ENCODE results near the gene SUSD5. TPM values are rescaled to one million over a fixed set of nuclear protein-coding genes. Genes with fewer than 3 reads are reported as not detected.

SUSD5 gene
- total and polyA plus RNA-seq, 2 donors from 2014 or later: 1.2 to 13.8 TPM

DNA sequence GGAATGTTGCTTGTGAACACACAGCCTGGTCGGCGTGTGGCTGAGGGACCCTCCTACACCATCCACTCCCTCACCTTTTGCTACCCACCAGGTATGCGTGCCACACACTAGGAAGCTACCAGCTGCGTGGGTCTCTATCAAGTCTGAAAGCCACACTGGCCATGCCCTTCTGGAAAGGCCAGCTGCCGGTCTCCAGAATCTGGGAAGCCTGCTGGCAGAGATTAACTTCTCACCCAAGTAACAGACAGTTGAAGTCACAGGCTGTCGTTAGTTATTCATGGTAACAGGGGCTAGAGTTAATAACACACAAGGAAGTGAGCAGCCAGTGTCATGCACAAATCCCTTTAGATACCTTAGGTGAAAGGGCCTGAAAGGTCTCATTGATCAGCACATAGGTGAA lies 48.1 kb downstream of the SUSD5 start:
- intact Hi-C loops (cut with DNase I): no loop called here
- TF ChIP-seq, protein P1, sequence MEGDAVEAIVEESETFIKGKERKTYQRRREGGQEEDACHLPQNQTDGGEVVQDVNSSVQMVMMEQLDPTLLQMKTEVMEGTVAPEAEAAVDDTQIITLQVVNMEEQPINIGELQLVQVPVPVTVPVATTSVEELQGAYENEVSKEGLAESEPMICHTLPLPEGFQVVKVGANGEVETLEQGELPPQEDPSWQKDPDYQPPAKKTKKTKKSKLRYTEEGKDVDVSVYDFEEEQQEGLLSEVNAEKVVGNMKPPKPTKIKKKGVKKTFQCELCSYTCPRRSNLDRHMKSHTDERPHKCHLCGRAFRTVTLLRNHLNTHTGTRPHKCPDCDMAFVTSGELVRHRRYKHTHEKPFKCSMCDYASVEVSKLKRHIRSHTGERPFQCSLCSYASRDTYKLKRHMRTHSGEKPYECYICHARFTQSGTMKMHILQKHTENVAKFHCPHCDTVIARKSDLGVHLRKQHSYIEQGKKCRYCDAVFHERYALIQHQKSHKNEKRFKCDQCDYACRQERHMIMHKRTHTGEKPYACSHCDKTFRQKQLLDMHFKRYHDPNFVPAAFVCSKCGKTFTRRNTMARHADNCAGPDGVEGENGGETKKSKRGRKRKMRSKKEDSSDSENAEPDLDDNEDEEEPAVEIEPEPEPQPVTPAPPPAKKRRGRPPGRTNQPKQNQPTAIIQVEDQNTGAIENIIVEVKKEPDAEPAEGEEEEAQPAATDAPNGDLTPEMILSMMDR (IDR thresholded peaks at IDR 0.05; ENCODE audit: borderline replicate concordance, extremely low read depth, insufficient read depth): no peak
- no peak for FAIRE-seq

DNA sequence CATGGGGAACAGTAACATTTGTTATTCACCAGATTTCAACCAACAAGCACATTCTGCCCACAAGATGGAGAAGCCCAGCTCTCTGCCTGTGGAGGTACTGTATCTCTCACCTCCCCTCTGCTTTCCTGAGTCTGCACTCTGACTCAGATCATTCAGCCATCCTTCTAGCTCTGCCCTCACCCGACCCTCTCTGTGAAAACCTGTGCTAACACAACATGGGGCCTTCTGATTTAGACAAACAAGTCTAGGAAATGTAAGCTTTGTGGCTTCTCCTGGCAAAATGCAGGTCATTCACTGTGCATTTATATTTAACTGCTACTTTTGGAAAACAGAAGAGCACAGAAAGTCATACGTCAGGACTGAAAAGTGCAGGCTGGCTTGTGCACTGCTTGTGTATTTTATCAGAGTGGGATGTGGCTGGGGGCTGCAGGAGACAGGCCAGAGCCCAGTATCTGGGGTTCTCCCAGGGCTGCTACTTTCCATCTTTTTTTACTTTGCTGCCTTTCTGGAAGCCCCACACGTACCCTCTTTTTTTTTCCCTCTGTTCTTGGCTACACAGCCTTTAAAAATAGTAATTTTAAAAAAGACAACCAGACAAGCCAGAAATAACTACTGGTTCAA lies 50.8 kb downstream of the SUSD5 start:
- H3K27ac ChIP-seq (ENCODE audit: low read depth in 2 of 2, low read length in 2 of 2): no peak overlapping the region
- intact Hi-C loops (cut with DNase I): no loop called here
- no peaks in the 10 kb centered on the region for H3K27me3 ChIP-seq (ENCODE audit: control insufficient read depth, insufficient read depth, low read length)
- DNase-seq (no peak), FAIRE-seq (no peak)
- H3K9ac ChIP-seq (ENCODE audit: low read length in 3 of 3): no peak overlapping the region
- H3K4me3 ChIP-seq (ENCODE audit: low read length in 3 of 3): no peak overlapping the region
- H3K36me3 ChIP-seq (ENCODE audit: control insufficient read depth in 2 of 3, insufficient read depth in 3 of 3, low read length in 3 of 3): no peaks in the 10 kb centered on the region
- TF ChIP-seq, protein P1 (IDR thresholded peaks at IDR 0.05; ENCODE audit: borderline replicate concordance, extremely low read depth, insufficient read depth): no peak
- H3K9me3 ChIP-seq (ENCODE audit: control insufficient read depth in 2 of 3, insufficient read depth in 1 of 3, low read length in 3 of 3): no peaks in the 10 kb centered on the region
- H3K4me1 ChIP-seq (ENCODE audit: control insufficient read depth in 2 of 3, insufficient read depth in 2 of 3, low read depth in 1 of 3, low read length in 3 of 3): no peaks in the 10 kb centered on the region

More for the DNA sequence above, 48.1 kb downstream of the SUSD5 start:
- Histone ChIP-seq H3K27ac (ENCODE audit: low read depth in 2 of 2, low read length in 2 of 2) (no peak overlapping the region), H3K36me3 (ENCODE audit: control insufficient read depth in 2 of 3, insufficient read depth in 3 of 3, low read length in 3 of 3) (no peaks in the 10 kb centered on the region), H3K9ac (ENCODE audit: low read length in 3 of 3) (no peak overlapping the region), H3K4me1 (ENCODE audit: control insufficient read depth in 2 of 3, insufficient read depth in 2 of 3, low read depth in 1 of 3, low read length in 3 of 3) (no peaks in the 10 kb centered on the region), H3K9me3 (ENCODE audit: control insufficient read depth in 2 of 3, insufficient read depth in 1 of 3, low read length in 3 of 3) (no peaks in the 10 kb centered on the region), H3K27me3 (ENCODE audit: control insufficient read depth, insufficient read depth, low read length) (no peaks in the 10 kb centered on the region), H3K4me3 (ENCODE audit: low read length in 3 of 3) (no peak overlapping the region)
- no peak for DNase-seq

DNA sequence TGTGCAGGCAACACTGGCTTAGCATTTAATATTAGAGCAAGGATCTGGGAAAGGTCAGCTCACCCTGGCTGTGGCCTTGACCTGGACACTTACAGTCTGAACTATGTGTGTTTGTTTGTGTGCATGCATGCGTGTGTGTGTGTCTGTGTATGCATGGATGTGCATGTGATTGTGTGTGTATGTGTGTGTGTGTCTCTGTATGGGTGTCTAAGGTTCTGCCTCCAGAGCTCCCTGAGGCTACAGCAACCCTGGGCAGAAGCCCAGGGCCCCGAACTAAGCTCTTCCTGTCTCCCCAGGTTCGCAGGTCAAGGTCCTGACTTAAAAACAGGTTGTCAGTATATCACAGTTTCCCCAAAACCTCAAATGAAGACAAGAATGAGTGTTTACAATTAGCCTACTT lies 51.3 kb downstream of the SUSD5 start:
- no peak overlapping the region for H3K4me3 ChIP-seq (ENCODE audit: low read length in 3 of 3)
- no peaks in the 10 kb centered on the region for H3K9me3 ChIP-seq (ENCODE audit: control insufficient read depth in 2 of 3, insufficient read depth in 1 of 3, low read length in 3 of 3)
- intact Hi-C loops (cut with DNase I): no loop called here
- H3K27me3 ChIP-seq (ENCODE audit: control insufficient read depth, insufficient read depth, low read length): no peaks in the 10 kb centered on the region
- TF ChIP-seq, protein P1 (IDR thresholded peaks at IDR 0.05; ENCODE audit: borderline replicate concordance, extremely low read depth, insufficient read depth): no peak
- DNase-seq (no peak), FAIRE-seq (no peak)
- no peak overlapping the region for H3K9ac ChIP-seq (ENCODE audit: low read length in 3 of 3)
- no peaks in the 10 kb centered on the region for H3K4me1 ChIP-seq (ENCODE audit: control insufficient read depth in 2 of 3, insufficient read depth in 2 of 3, low read depth in 1 of 3, low read length in 3 of 3)
- no peaks in the 10 kb centered on the region for H3K36me3 ChIP-seq (ENCODE audit: control insufficient read depth in 2 of 3, insufficient read depth in 3 of 3, low read length in 3 of 3)
- H3K27ac ChIP-seq (ENCODE audit: low read depth in 2 of 2, low read length in 2 of 2): no peak overlapping the region

DNA sequence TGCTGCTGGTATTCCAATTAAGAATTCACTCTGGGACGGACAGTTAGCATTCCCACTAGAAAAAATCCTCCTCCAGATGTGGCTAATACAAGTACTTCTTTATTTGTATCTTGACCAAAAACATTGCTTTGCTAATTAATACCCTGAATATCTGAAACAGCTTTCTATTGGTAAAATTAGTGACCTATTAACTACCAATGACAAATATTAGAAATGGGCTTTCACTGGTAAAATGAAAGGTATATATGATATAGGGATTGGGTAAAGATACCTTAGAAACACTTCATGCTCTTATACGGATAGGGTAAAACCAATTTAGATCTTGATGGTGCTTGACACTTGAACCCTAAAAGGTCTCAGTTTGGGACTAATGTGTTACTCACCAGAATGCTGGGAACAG lies 52.5 kb downstream of the SUSD5 start:
- TF ChIP-seq, protein P1 (IDR thresholded peaks at IDR 0.05; ENCODE audit: borderline replicate concordance, extremely low read depth, insufficient read depth): no peak
- Histone ChIP-seq H3K9ac (ENCODE audit: low read length in 3 of 3) (no peak overlapping the region), H3K9me3 (ENCODE audit: control insufficient read depth in 2 of 3, insufficient read depth in 1 of 3, low read length in 3 of 3) (no peaks in the 10 kb centered on the region), H3K27ac (ENCODE audit: low read depth in 2 of 2, low read length in 2 of 2) (no peak overlapping the region), H3K4me3 (ENCODE audit: low read length in 3 of 3) (no peak overlapping the region), H3K27me3 (ENCODE audit: control insufficient read depth, insufficient read depth, low read length) (no peaks in the 10 kb centered on the region), H3K36me3 (ENCODE audit: control insufficient read depth in 2 of 3, insufficient read depth in 3 of 3, low read length in 3 of 3) (no peaks in the 10 kb centered on the region), H3K4me1 (ENCODE audit: control insufficient read depth in 2 of 3, insufficient read depth in 2 of 3, low read depth in 1 of 3, low read length in 3 of 3) (no peaks in the 10 kb centered on the region)
- DNase-seq (no peak), FAIRE-seq (no peak)
- intact Hi-C loops (cut with DNase I): no loop called here
